RPMI7951 (cell line): ENCODE measurements around the gene STK35. TPM values are rescaled to one million over a fixed set of nuclear protein-coding genes. Genes with fewer than 3 reads are reported as not detected.

Experiments used
- DNase-seq: peaks from one replicate; pipeline ENCODE4 v3.0.0-alpha.2; 2012; ENCODE audit warnings: low read depth
- total RNA-seq: library from RNA; depleted of rRNA; stranded (reverse); fragments of >200 nt; shearing (Covaris generic); gene quantifications from 2 replicates; pipeline ENCODE4 v1.2.3, GENCODE V29; 2014; rRNA removed

STK35 gene
- 15.7 and 20.8 TPM in 2 replicates for total RNA-seq

DNA sequence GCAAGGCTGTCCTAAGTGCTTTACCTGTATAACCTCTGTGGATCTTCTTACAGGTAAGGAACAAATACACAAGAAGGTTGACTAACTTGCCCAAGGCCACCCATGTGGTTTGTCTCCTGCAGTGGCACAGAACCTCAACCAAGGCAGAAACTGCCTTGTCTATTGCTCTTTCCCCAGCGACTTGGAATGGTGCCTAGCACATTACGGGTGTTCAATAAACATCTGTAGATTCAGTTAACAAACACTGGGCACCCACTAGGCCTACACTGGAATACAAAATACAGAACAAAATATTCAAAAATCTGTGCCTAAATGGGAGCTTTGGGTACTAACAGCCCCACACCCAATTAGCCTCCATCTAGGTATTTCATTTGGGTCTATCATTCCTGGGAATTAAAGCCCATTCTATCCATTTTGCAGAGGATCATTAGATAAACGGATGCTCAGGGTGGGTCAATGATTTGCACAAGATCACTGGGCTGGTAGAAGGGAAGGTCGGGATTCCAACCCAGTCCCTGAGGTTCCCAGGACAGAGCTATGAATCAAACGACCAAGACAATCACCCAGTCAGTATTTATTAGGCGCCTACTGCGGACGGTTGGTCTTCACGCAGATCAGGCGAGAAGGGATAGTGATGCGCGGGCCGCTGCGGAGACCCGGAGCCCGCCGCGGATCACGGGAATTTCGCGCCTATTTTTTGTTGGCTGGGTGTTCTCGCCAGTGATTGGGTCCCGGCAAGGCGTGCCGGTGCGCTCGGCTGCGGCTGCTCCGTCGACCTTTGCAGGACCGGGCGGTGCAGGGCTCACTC is at the start of gene STK35:
STK35 (plus strand) TSS at position 771 of the 808 bp plus-strand sequence. CDS start 55 bp downstream, outside the sequence.
- peak; percentile 24 for DNase-seq

DNA sequence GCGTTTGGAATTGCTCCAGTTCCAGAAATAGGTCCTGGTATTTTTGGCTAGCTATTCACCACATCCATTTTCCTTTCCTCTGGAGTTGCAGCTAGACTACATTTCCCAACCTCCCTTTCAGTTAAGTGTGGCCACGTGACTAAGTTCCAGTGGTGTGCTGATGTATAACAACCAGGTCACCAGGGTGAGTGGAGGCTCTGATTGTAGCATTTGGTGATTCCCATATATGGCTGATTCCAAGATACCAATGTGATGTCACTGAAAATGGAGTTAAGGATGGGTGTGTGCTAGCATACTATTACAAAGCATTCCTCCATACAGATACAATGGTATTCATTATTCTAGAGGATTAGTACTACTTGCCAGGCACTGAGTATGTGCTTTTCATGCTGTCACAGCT is 49.7 kb upstream of the STK35 start:
- peak; percentile 20 for DNase-seq

- peak; percentile 22 for DNase-seq
These were observed 48.9 kb upstream of the STK35 start for GRCh38 chr20:2052741-2053140.

- DNase-seq, result no peak
These were observed 48.0 kb upstream of the STK35 start for GRCh38 chr20:2053615-2054014.

- no peak for DNase-seq
These were observed 46.7 kb upstream of the STK35 start for GRCh38 chr20:2054911-2055310.

GRCh38 chr20:2059411-2059810 is 42.2 kb upstream of the STK35 start:
- no peak for DNase-seq

GRCh38 chr20:2065099-2065498 is 36.5 kb upstream of the STK35 start:
- no peak for DNase-seq

DNA sequence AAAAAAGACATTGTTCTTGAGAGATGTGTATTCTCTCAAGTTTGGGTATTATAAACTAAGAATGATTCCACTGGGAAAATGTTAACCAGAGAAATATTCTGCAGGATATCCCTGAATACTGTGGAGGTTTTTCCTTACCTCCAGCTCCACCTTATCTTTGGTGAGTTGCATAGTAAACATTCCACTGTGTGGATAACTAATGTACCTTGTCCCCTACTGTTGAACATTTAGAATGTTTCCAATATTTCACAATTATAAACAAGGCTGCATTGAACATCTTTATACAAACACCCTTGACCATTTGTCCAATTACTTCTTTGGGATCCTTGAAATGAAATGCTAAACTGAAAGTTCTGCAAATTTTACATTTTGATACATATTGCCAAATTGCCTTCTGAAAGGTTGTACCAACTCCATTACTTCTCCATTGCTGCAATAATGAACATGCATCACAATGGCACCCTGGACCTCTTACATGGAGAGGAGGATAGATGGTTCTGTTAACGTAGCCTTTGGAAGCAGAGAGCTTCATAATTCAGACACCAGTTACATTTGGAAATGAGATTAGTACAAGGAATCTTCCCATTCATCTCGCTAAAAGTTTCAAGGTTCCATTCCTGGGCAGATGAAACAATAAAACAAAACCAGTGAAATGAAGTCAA is 35.0 kb upstream of the STK35 start:
- DNase-seq, result no peak

- DNase-seq, result no peak
These were observed 20.9 kb upstream of the STK35 start for GRCh38 chr20:2080532-2081224.

- DNase-seq, result no peak
These were observed 16.9 kb upstream of the STK35 start for GRCh38 chr20:2084703-2085102.

DNA sequence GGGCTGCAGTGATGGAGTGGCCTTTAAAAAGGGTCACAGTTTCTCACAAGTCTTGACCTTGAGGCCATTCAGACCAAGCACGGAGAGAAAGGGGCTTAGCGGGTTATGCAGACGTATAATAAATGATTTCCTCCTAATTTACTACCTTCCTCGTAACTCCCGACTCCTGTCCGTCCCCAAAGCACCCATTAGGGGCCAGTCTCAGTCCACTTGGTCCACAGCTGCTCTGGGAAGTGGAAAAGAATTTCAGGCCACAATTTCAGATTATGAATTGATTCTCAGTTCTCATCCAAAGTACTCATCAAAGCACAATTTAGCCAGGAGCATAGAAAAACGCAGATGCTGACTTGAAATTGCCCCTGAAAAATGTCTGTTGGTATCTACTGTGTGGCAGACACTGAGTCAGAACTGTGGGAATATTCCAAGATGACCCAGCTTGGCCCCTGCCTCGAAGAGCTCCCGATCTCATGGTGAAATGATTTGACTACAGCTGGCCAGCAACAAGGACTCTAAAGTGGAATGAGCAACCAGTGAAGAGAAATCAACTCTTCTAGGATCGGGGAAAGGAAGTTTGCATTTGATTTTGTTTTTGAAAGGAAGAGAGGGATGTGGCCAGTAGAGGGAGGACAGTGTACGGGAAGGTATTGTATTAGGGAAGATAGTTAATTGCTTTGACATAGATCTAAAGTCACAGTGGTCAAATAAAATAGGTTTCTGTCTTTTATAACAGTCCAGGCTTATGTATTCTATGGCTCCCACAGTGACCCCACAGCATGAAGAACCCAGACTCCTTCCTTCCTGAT is 15.2 kb upstream of the STK35 start:
- peak; percentile 31 for DNase-seq

DNA sequence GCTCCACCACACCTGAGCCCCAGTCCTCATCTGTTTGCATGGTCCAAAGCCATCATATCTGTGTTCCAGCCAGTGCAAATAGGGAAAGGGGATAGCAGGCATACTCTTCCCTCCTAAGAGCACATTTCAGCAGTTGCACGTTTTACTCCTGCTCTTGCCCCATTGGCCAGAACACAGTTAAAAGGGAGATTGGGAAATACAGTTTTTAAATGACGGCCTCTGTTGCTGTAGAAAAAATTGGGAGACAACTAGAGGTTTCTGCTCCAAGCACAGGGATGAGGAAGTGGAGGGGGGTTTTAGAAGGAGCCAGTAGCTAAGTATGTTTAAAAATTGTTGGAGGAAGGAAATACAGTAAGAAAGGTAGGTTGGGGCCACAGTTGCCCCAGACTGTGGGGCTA is 14.6 kb upstream of the STK35 start:
- no peak for DNase-seq

DNA sequence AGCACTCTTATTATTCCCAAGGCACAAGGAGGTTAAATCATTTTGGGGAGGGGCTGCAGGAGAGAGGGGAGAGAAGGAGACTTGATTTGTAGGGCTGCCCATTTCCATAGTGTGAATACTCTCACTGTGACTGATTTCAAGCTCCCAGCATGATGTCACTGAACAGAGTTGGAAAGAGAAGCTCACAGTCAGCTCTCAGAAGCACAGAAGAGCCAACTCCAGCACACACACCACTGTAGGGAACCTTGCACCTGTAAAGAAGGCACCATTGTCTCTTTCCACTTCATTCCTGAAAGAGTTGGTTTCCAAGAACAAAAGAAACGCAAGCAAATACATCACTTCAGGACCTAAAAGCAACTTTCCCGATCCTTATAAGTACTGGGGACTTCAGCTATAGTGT is 12.7 kb upstream of the STK35 start:
- no peak for DNase-seq

GRCh38 chr20:2089447-2089846 is 12.2 kb upstream of the STK35 start:
- no peak for DNase-seq

- DNase-seq, result no peak
These were observed 8.4 kb upstream of the STK35 start for GRCh38 chr20:2093159-2093781.

DNA sequence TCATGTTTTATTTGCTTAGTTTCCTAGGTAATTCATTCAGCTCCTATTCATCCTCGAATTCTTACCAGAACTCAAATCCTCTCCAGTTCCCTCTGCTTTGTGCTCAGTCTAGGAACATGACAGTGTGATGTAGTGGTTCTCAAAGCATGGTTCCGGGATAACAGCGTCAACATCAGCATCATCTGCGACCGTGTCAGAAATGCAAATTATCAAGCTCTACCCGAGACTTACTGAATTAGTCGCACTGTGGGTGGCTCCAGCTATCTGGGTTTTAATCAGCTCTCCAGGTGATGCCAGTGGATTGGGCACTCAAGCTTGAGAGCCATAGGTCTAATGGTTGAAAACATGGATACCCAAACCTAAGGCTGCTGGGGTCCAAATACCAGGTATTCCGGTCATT is 7.7 kb upstream of the STK35 start:
- DNase-seq, result no peak

DNA sequence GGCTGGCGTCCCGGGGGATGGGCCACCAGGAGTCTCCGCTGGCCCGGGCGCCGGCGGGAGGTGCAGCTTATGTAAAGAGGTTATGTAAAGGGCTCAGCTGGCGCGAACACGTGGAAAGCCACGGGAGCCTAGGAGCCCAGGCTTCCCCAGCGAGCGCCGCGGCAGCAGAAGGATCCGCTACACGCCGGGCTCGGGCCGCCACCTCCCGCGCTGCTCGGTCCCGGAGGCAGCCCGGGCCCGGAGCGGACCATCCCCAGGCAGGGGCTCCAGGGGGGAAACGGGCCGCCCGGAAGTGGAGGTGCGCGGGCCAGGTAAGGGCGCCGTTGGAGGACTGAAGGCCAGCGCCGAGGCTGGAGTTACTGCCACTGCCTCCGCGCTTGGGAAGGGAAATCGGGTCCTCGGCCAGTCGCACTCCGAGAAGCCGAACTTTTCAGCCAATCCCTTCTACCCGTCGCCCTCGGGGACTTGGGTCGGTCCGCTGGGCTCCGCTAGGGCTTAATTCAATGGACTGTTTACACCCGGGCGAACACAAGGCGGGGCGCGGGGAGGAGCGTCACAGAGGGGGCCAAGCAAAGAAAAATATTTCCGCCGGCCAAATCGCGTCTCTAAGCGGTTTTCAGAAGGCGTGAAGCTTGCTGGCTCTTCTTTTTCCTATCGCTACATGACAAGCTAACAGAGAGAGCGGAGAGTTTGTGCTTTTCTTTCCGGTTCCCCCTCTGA is 398 bp downstream of the STK35 start:
- DNase-seq, result peak; percentile 97

DNA sequence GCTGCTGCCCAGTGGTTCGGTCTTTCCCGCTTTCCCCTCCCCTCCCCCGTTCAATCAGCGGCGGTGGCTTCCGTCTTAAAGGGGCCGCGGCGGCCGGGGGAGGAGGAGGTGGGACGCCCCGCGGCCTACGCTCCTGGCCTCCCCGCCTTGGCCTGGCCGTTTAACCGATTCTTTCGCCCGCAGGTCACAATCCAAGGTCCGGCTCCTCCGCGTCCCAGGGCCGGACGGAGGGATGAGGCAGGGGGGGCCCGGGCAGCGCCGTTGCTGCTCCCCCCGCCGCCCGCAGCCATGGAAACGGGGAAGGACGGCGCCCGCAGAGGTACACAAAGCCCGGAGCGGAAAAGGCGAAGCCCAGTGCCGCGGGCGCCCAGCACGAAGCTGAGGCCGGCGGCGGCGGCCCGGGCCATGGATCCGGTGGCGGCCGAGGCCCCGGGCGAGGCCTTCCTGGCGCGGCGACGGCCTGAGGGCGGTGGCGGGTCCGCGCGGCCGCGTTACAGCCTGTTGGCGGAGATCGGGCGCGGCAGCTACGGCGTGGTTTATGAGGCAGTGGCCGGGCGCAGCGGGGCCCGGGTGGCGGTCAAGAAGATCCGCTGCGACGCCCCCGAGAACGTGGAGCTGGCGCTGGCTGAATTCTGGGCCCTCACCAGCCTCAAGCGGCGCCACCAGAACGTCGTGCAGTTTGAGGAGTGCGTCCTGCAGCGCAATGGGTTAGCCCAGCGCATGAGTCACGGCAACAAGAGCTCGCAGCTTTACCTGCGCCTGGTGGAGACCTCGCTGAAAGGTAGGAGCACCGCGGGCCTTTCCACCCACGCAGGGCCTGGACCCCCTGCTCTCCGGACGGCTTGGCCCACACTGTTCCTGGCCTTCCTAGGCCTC is 1.2 kb downstream of the STK35 start:
- DNase-seq, result peak; percentile 90

DNA sequence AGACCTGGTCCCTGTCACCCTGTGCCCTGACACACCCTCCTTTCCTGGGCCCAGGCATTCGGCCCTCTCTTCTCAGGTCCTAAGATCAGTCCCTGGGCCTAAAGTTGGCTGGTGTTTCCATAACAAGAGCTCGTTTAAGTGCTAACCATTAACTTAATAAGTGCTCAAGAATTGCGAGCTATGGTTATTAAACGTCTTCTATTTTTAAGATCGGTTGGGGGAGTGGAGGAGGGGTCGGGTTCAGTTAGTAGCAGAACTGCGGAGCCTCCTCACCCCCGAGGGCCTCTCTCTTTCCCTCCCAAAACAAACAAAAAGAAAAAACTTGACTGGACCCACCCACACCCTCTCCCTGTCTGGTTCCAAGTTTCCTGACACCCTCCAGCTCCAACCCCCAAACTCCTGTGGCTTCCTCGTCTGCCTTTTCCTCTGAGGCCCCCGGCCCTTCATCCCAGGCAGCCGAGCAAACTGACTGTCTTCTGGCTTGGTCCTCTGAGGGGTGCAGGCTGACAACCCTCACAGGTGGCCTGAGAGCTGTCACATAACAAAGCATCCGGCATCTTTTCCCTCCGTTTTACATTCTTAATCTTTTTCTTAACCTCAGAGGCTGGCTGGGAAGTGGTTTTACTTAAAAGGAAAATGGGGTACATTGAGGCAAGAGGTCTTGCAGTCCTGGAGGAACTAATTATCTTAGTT is 2.0 kb downstream of the STK35 start:
- no peak for DNase-seq
